NCI-H1092 (cell line): ENCODE results near the gene STAG3.
"Not testable (repeated sequence)": the region's sequence is repeated elsewhere in the genome, so short reads cannot be mapped to it uniquely, and the experiment has no call there.

Experiments used
- DNase-seq: peaks from one replicate; lab custom pipeline; 2025; lab: John Stamatoyannopoulos, UW

The STAG3 gene

GRCh38 chr7:100175296-100175935 is 2.3 kb upstream of the STAG3 start:
- DNase-seq, result no peak

GRCh38 chr7:100176096-100177044 is 1.3 kb upstream of the STAG3 start:
- no peak for DNase-seq

GRCh38 chr7:100180084-100180483 is 2.4 kb downstream of the STAG3 start:
- not testable (repeated sequence) for DNase-seq

DNA sequence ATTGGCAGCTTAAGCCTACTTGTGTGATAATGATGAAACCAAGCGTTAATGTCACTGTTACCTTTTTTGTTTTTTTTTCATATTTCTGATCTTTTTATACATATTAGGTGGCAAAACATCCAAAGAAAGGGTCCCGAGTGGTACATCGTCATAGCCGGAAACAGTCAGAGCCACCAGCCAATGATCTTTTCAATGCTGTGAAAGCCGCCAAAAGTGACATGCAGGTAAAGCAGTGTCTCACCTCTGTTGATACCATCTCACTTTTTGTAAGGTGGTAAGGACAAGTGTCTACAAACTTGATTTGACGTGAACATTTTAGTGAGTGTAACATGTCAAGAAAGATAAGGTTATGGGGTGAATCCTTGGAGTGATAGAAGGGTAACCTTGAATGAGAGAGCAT is 4.9 kb downstream of the STAG3 start:
- DNase-seq, result not testable (repeated sequence)

- DNase-seq, result not testable (repeated sequence)
These were observed 5.4 kb downstream of the STAG3 start for GRCh38 chr7:100183090-100183489.

DNA sequence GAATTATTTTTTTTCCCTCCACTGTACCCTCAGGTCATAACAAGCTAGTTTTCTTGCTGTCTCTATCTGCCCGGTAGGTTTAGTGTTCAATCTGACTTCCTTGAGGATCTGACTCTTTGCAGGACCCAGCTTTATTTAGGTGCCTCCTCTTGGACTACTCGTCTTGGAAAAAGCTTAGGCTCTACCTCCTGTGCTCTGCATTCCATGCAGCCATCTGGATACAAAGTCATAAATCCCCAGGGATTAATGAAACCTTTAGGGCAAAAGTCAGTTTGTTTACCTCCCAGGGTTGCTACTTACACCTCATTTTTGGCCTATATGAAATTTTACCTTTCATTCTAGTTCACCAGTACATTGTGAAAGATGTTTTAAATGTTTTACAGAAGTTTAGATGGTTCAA is 8.0 kb downstream of the STAG3 start:
- no peak for DNase-seq

GRCh38 chr7:100189061-100189460 is 11.3 kb downstream of the STAG3 start:
- DNase-seq, result no peak

DNA sequence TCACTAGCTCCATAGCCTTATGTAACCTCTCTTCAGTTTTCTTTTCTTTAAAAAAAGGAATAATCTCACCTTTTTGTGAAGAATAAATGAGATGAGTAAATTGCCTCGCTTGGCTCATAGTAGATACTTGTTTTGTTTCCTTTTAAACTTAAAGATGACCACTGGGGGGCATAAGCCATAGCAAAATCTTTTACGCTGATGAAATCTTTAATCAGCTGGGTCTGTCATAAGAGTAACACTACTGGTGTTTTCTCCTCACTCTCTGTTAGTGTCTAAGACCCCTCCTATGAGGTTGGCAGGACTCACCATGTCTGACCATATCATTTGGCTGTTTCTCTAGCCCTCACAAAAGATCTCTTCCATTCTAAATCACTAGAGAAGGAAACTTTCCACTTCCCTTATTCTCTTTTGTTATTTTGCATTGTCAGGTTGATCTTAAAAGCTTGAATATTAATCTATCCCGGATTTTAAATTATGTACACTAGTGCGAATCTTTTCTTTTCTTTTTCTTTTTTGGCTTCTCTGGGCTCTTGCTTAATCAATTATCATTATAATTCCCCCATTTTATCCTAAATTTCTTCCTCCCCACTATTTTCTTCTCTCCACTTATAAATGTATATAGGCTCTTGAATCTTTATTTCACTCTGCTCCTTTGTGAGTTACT is 12.5 kb downstream of the STAG3 start:
- DNase-seq, result no peak

- DNase-seq, result no peak
These were observed 14.1 kb downstream of the STAG3 start for GRCh38 chr7:100191775-100192174.

DNA sequence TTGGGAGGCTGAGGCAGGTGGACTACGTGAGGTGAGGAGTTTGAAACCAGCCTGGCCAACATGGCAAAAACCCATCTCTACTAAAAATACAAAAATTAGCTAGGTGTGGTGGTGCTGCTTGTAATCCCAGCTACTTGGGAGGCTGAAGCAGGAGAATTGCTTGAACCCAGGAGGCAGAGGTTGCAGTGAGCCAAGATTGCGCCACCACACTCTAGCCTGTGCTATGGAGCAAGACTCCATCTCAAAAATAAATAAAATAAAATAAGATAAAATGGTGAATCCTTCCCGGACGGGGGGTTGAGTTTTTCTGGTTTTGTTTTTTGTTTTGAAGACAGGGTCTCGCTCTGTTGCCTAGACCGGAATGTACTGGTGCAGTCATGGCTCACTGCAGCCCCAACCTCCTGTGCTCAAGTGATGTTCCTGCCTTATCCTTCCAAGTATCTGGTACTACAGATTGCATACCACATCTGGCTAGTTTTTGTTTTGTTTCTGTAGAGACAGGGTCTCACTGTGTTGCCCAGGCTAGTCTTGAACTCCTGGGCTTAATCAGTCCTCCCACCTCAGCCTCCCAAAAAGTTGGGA is 14.7 kb downstream of the STAG3 start:
- DNase-seq, result not testable (repeated sequence)

- no peak for DNase-seq
These were observed 15.3 kb downstream of the STAG3 start for GRCh38 chr7:100192969-100193368.

- DNase-seq, result no peak
These were observed 17.5 kb downstream of the STAG3 start for GRCh38 chr7:100195222-100195621.

DNA sequence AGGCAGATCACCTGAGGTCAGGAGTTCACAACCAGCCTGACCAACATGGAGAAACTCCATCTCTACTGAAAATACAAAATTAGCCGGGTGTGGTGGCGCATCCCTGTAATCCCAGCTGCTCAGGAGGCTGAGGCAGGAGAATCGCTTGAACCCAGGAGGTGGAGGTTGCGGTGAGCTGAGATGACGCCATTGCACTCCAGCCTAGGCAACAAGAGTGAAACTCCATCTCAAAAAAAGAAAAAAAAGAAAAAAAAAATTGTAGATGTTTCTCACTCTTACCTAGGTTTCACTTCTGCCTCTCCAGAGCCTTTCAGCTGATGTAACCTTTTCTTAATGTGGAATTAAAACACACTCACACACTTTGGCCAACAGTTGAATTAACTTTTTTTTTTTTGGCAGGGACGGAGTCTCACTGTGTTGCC is 18.2 kb downstream of the STAG3 start:
- not testable (repeated sequence) for DNase-seq

- DNase-seq, result no peak
These were observed 20.5 kb downstream of the STAG3 start for GRCh38 chr7:100198266-100198665.

DNA sequence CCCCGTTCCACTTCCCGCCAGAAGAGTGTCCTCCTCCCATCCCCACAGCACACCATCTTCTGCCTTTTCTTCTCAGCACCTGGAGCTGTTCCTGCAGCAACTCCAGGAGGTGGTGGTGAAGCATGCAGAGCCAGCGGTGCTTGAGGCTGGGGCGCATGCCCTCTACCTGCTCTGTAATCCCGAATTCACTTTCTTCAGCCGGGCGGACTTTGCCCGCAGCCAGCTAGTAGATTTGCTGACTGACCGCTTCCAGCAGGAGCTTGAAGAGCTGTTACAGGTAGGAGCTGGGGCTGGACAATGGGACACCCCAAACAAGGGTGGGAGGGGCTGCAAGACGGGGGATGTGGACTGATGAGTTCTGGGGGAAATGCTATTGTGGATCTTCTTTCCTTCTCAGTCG is 23.0 kb downstream of the STAG3 start:
- no peak for DNase-seq

DNA sequence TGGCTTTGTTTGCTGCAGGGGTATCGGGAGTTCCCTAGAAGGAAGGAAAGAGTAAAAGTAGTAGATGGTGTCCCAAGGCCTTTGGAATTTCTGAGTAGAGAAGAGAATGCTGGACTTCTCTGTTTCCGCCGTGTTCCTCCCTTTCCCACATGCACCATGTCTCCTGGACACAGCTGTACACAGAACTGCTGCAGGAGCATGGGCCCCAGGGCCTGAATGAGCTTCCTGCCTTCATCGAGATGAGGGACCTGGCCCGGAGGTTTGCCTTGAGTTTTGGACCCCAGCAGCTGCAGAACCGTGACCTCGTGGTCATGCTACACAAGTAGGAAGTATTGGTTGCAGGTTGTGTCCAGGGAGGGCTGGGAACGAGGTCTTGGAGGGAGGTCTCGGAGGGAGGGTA is 26.7 kb downstream of the STAG3 start:
- DNase-seq, result no peak

DNA sequence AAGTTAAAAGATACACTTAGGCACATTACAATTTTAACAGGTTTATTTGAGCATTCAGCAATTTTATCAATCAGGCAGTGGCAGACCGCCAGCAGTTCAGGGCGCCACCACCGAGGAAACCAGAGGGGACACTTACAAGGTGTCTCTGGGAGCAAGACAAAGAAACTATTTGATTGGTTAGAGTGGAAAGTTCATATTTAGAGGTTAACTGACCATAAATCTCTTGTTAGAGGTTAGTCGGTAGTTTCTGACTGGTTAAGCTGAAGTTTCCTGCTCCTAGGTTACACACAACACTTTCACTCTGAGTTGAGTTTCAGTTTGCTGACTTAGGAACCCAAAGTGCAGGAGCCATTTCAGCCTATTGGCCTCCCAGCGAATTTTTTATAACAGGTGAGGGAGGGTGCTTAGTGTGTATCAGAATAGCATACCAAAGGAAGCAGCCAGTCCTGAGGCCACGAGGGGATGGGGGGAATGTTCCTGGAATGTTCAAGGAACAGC is 31.2 kb downstream of the STAG3 start:
- no peak for DNase-seq

GRCh38 chr7:100209493-100209892 is 31.8 kb downstream of the STAG3 start:
- no peak for DNase-seq

GRCh38 chr7:100210805-100211204 is 33.1 kb downstream of the STAG3 start:
- no peak for DNase-seq

DNA sequence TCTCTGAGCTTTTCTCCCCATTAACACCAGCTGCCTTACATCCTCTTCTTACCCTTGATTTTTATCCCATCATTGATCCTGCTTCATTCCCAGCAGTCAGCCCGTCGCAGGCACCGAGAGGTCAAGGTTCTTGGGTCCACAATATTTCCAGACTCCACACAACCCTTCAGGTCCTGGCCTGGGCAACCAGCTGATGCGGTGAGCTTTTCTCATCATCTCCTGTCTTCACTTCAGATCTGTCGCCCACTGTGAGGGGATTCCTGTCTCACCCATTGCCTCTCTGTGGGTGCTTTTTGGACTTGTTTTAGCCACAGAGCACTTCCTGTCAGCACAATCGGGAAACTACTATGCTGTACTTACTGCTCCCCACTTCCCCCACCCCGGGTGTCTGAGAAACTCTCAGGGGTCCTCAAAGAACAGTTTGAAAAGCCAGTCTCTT is 33.6 kb downstream of the STAG3 start:
- DNase-seq, result no peak

- DNase-seq, result no peak
These were observed 35.0 kb downstream of the STAG3 start for GRCh38 chr7:100212631-100213286.

DNA sequence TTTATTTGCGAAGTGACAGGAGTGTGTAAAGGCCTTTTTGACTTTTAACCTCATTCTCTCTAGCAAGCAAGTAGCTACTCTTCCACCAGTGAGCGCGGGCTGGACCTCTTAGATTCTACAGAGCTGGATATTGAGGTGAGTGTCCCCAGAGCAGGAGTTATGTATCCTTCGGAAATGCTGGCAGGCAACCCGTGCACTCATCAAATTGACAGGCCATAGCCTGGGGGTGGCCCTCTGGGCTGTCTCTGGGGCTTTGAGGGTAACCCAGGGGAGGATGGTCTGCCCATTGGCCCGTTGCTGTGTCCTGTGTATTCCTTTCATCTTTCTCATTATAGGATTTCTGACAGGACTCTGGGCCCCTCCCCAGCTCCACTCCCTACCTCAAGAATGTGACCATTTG is 36.0 kb downstream of the STAG3 start:
- DNase-seq, result no peak
